ENCODE data around the gene ZNF561. TPM values are rescaled to one million over a fixed set of nuclear protein-coding genes. Genes with fewer than 3 reads are reported as not detected.

Gene ZNF561
- total RNA-seq: 24.0 and 27.2 TPM in 2 replicates

DNA sequence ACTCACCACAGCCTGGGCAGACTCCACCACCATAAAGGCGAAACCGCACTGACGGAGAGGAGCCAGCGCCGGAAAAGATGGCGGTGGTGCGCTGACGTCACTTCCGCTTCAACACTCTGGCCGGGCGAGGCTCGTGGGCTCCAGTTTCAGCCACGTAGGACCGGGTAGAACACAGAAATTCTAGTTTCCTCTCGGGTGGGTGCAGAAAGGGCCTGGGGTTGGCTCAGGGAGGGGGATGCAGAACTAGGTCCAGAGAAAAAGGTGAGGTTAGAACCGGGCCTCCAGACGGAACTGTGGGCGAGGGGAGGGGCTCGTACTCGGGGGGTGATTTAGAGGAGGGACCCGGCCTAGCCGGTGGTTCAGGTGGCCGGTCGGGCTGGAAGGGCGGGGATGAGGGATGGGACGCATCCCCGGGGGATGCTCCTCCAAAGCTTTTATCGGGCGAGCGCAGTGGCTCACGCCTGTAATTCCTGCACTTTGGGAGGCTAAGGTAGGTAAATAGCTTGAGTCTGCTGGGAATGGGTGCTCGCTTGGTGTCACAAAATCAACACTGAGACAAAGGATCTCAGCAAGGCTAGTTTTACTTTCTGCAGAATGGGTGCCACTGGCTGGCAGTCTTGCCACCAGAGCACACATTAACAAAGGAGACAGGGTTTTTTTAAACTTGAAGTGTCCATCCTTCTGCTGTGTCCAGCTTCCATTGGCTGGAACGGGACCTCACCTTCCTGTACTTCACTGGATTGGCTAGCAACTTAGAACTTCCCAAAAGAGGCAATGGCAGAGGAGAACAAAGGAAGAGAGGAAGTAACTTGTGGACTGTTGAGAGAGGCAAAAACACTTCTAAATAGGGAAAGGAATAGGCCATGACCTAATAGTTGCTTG lies at the start of gene ZNF561:
ZNF561 (minus strand) TSS at position 77 of the 882 bp plus-strand sequence. CDS start 1,776 bp downstream, outside the sequence.

GRCh38 chr19:9584073-9584833 lies 36.8 kb downstream of the ZNF561 start, which contains the start of gene ZNF121:
Gene ZNF121 (minus strand): TSS chr19:9584504. CDS start chr19:9568097, 16,407 bp downstream.

Other genes starting within 250 kb of the ZNF561 start
- 6.8 and 7.7 TPM in 2 replicates for gene ZNF266, start 185.7 kb downstream of the ZNF561 start, total RNA-seq
- 0.20 TPM in 1 of 2 replicates, not detected in the other for gene ZNF560, start 122.6 kb downstream of the ZNF561 start, total RNA-seq
- gene ZNF426, start 82.6 kb downstream of the ZNF561 start, total RNA-seq: 15.8 and 17.6 TPM in 2 replicates
- 41.9 and 66.1 TPM in 2 replicates for gene ZNF121, start 36.7 kb downstream of the ZNF561 start, total RNA-seq
- gene ZNF562, start 53.9 kb upstream of the ZNF561 start, total RNA-seq: 22.0 and 25.8 TPM in 2 replicates
- 5.5 and 9.6 TPM in 2 replicates for gene ZNF846, start 147.5 kb upstream of the ZNF561 start, total RNA-seq
- 19.2 and 19.8 TPM in 2 replicates for gene FBXL12, start 197.8 kb upstream of the ZNF561 start, total RNA-seq
- 123 and 193 TPM in 2 replicates for gene UBL5, start 206.7 kb upstream of the ZNF561 start, total RNA-seq
- gene PIN1, start 214.1 kb upstream of the ZNF561 start, total RNA-seq: 73.9 and 81.9 TPM in 2 replicates

All from subcutaneous preadipocyte (primary cell).